BLaER1 treated with 17β-estradiol and CSF1 and Interleukin-3, amounts not matched to agents 10 nM and 100 nM (cell line): ENCODE results near the gene KNOP1.
"Not testable (repeated sequence)": the region's sequence is repeated elsewhere in the genome, so short reads cannot be mapped to it uniquely, and the experiment has no call there.

Experiments
- H3K27ac ChIP-seq, 11 experiments: shearing (Covaris generic); formaldehyde crosslinking; 2 replicates each; pipeline ENCODE4 v1.8.1; 2022
- H3K27me3 ChIP-seq, 11 experiments: shearing (Covaris generic); formaldehyde crosslinking; 2 replicates each; pipeline ENCODE4 v1.8.1; 2022
- H3K36me3 ChIP-seq, 11 experiments: shearing (Covaris generic); formaldehyde crosslinking; 2 replicates each; pipeline ENCODE4 v1.8.1; 2022
- H3K4me1 ChIP-seq, 10 experiments: shearing (Covaris generic); formaldehyde crosslinking; 2 replicates each; pipeline ENCODE4 v1.8.1; 2022
- H3K4me2 ChIP-seq, 11 experiments: shearing (Covaris generic); formaldehyde crosslinking; 2 replicates each; pipeline ENCODE4 v1.8.1; 2022
- H3K4me3 ChIP-seq, 10 experiments: shearing (Covaris generic); formaldehyde crosslinking; 2 replicates each; pipeline ENCODE4 v1.8.1; 2022
- H3K9ac ChIP-seq, 11 experiments: shearing (Covaris generic); formaldehyde crosslinking; 2 replicates each; pipeline ENCODE4 v1.8.1; 2022
- H3K9me3 ChIP-seq, 11 experiments: shearing (Covaris generic); formaldehyde crosslinking; replicated peaks in 1 of 11; 2 replicates each; pipeline ENCODE4 v1.8.1; 2022
- H4K20me1 ChIP-seq, 11 experiments: shearing (Covaris generic); formaldehyde crosslinking; 2 replicates each; pipeline ENCODE4 v1.8.1; 2022
- Cebpa-rat ChIP-seq, 11 experiments: shearing (Covaris generic); IDR thresholded peaks; 2 replicates each; pipeline ENCODE4 v1.8.1; 2022

KNOP1 gene

GRCh38 chr16:19689342-19689741 lies 28.7 kb downstream of the KNOP1 start:
- Histone ChIP-seq H3K9ac (peak overlapping the region in 1 of 11 experiments; percentile 15; a peak in 1 of 22 replicates), H3K9me3 (peaks cover 11 to 14% (median 12%) of the 10 kb centered on the region in 11 experiments), H3K4me2 (peak overlapping the region in 10 of 11 experiments; percentile 31 to 81 (median 62); a peak in 17 of 22 replicates), H3K27ac (no peak overlapping the region), H3K36me3 (peaks cover 6 to 56% (median 32%) of the 10 kb centered on the region in 11 experiments; a peak in 21 of 22 replicates), H3K4me1 (peaks cover 32 to 40% (median 38%) of the 10 kb centered on the region in 10 experiments), H4K20me1 (peaks cover 0 to 9% (median 0%) of the 10 kb centered on the region in 11 experiments; a peak in 3 of 22 replicates), H3K27me3 (no peaks in the 10 kb centered on the region), H3K4me3 (no peak overlapping the region)
- TF ChIP-seq Cebpa-rat (IDR thresholded peaks at IDR 0.05), result no peak

DNA sequence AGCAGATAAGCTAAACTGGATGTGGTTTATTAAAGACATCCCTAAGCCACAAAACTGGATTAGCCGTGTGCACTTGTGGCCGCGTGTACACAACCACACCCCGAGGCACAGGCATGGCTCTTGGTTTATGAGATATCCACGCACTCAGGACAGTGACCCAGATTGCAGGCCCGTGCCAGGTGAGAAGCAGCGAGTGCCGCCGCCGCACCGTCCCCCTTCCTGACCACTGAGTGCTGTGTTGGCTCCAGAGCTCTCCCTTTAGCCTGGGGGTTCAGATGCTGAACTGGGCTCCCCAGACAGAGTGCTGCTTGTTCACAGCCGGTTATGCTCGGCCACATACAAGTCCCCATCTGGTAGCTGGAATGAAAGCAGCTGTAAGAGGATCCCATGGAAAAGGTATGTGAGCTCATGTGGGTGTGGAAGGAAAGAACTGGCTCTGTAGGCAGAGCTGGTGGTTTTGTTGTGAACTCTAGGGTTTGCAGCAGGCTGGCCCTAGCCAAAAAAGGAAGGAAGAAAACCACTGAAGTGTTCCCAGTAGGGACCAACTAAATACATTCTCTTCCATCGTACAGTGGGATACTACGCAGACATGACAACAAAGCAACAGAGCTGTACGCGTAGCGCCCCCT lies 29.5 kb downstream of the KNOP1 start:
- no peaks in the 10 kb centered on the region for H3K27me3 ChIP-seq
- peaks cover 17 to 22% (median 20%) of the 10 kb centered on the region in 11 experiments for H3K9me3 ChIP-seq
- peak overlapping the region; percentile 31 to 81 (median 61) for H3K4me2 ChIP-seq
- no peak for TF ChIP-seq Cebpa-rat (IDR thresholded peaks at IDR 0.05)
- H3K27ac ChIP-seq, result no peak overlapping the region
- no peak overlapping the region for H3K9ac ChIP-seq
- peaks cover 11 to 61% (median 38%) of the 10 kb centered on the region in 11 experiments for H3K36me3 ChIP-seq
- peaks cover 32 to 40% (median 38%) of the 10 kb centered on the region in 10 experiments for H3K4me1 ChIP-seq
- peaks cover 0 to 9% (median 0%) of the 10 kb centered on the region in 11 experiments; a peak in 2 of 22 replicates for H4K20me1 ChIP-seq
- no peak overlapping the region for H3K4me3 ChIP-seq

- TF ChIP-seq Cebpa-rat (IDR thresholded peaks at IDR 0.05), result no peak
- H4K20me1 ChIP-seq, result peaks cover 0 to 9% (median 0%) of the 10 kb centered on the region in 11 experiments; a peak in 2 of 22 replicates
- H3K9ac ChIP-seq, result no peak overlapping the region
- H3K27me3 ChIP-seq, result no peaks in the 10 kb centered on the region
- H3K27ac ChIP-seq, result no peak overlapping the region
- H3K4me3 ChIP-seq, result no peak overlapping the region
- H3K9me3 ChIP-seq, result peaks cover 20 to 27% (median 24%) of the 10 kb centered on the region in 11 experiments
- peaks cover 20 to 66% (median 42%) of the 10 kb centered on the region in 11 experiments for H3K36me3 ChIP-seq
- H3K4me2 ChIP-seq, result no peak overlapping the region
- peaks cover 32 to 40% (median 38%) of the 10 kb centered on the region in 10 experiments for H3K4me1 ChIP-seq
These were observed 30.7 kb downstream of the KNOP1 start for GRCh38 chr16:19687279-19687678.

GRCh38 chr16:19685176-19685575 lies 32.9 kb downstream of the KNOP1 start:
- H3K9ac ChIP-seq, result no peak overlapping the region
- no peaks in the 10 kb centered on the region for H3K27me3 ChIP-seq
- no peak for TF ChIP-seq Cebpa-rat (IDR thresholded peaks at IDR 0.05)
- H3K27ac ChIP-seq, result no peak overlapping the region
- peaks cover 18 to 70% (median 34%) of the 10 kb centered on the region in 11 experiments for H3K36me3 ChIP-seq
- peaks cover 20 to 27% (median 24%) of the 10 kb centered on the region in 11 experiments for H3K9me3 ChIP-seq
- no peak overlapping the region for H3K4me3 ChIP-seq
- H4K20me1 ChIP-seq, result peaks cover 0 to 9% (median 0%) of the 10 kb centered on the region in 11 experiments; a peak in 2 of 22 replicates
- H3K4me2 ChIP-seq, result no peak overlapping the region
- H3K4me1 ChIP-seq, result peaks cover 21 to 23% (median 22%) of the 10 kb centered on the region in 10 experiments

- Histone ChIP-seq H3K4me2 (no peak overlapping the region), H3K9ac (no peak overlapping the region), H3K27me3 (no peaks in the 10 kb centered on the region), H3K36me3 (peaks cover 18 to 75% (median 34%) of the 10 kb centered on the region in 11 experiments), H3K4me3 (no peak overlapping the region), H3K4me1 (peaks cover 5 to 9% (median 7%) of the 10 kb centered on the region in 10 experiments), H3K27ac (no peak overlapping the region), H3K9me3 (peaks cover 20 to 27% (median 24%) of the 10 kb centered on the region in 11 experiments), H4K20me1 (peaks cover 0 to 9% (median 0%) of the 10 kb centered on the region in 11 experiments; a peak in 2 of 22 replicates)
- no peak for TF ChIP-seq Cebpa-rat (IDR thresholded peaks at IDR 0.05)
These were observed 34.4 kb downstream of the KNOP1 start for GRCh38 chr16:19683453-19684236.

- Histone ChIP-seq H3K27me3 (no peaks in the 10 kb centered on the region), H3K9me3 (peaks cover 20 to 27% (median 24%) of the 10 kb centered on the region in 11 experiments), H3K4me1 (no peaks in the 10 kb centered on the region), H4K20me1 (no peaks in the 10 kb centered on the region), H3K4me2 (no peak overlapping the region), H3K9ac (no peak overlapping the region), H3K36me3 (peaks cover 18 to 71% (median 34%) of the 10 kb centered on the region in 11 experiments), H3K27ac (no peak overlapping the region), H3K4me3 (no peak overlapping the region)
- no peak for TF ChIP-seq Cebpa-rat (IDR thresholded peaks at IDR 0.05)
These were observed 36.4 kb downstream of the KNOP1 start for GRCh38 chr16:19681637-19682036.

DNA sequence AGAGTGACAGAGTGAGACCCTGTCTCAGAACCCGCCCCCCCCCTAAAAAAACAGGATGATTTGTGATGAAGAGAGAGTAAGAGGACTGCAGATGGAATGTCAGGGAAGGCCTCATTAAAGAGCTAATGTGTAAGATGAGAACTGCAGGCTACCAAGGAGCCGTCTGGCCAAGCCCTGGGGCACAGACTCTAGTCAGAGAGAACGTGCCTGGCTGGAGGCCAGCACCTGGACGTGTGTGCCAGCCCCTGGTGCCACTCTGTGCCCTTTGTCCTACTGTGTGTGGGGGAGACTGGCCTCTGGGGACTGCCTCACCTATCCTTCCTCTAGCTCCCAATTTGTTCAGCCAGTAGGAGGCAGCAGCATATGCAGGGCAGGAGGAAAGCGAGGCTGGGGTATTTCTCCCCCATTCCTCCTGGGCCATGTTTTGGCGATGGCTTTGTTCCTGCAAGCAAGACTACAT lies 37.1 kb downstream of the KNOP1 start:
- H3K4me3 ChIP-seq, result no peak overlapping the region
- no peaks in the 10 kb centered on the region for H3K4me1 ChIP-seq

GRCh38 chr16:19679281-19679680 lies 38.7 kb downstream of the KNOP1 start:
- peaks cover 8 to 15% (median 11%) of the 10 kb centered on the region in 11 experiments; a peak in 21 of 22 replicates for H3K9me3 ChIP-seq
- not testable (repeated sequence) for H3K4me1 ChIP-seq, H3K27me3 ChIP-seq, H3K9ac ChIP-seq, H3K27ac ChIP-seq, H3K4me3 ChIP-seq, H4K20me1 ChIP-seq, H3K4me2 ChIP-seq
- H3K36me3 ChIP-seq, result peaks cover 9 to 65% (median 20%) of the 10 kb centered on the region in 11 experiments

More for the DNA sequence above, 37.1 kb downstream of the KNOP1 start:
- Histone ChIP-seq H3K27ac (no peak overlapping the region), H3K4me2 (no peak overlapping the region), H3K27me3 (no peaks in the 10 kb centered on the region), H3K9ac (no peak overlapping the region), H3K9me3 (peaks cover 20 to 27% (median 24%) of the 10 kb centered on the region in 11 experiments), H3K36me3 (peaks cover 18 to 70% (median 34%) of the 10 kb centered on the region in 11 experiments), H4K20me1 (no peaks in the 10 kb centered on the region)
- TF ChIP-seq Cebpa-rat (IDR thresholded peaks at IDR 0.05), result no peak

- no peak overlapping the region for H3K4me2 ChIP-seq
- H3K36me3 ChIP-seq, result peaks cover 7 to 63% (median 15%) of the 10 kb centered on the region in 11 experiments; a peak in 21 of 22 replicates
- no peaks in the 10 kb centered on the region for H3K4me1 ChIP-seq
- no peak overlapping the region for H3K9ac ChIP-seq
- H3K4me3 ChIP-seq, result no peak overlapping the region
- H4K20me1 ChIP-seq, result no peaks in the 10 kb centered on the region
- H3K27me3 ChIP-seq, result no peaks in the 10 kb centered on the region
- peaks cover 6 to 10% (median 7%) of the 10 kb centered on the region in 11 experiments; a peak in 18 of 22 replicates for H3K9me3 ChIP-seq
- H3K27ac ChIP-seq, result no peak overlapping the region
- no peak for TF ChIP-seq Cebpa-rat (IDR thresholded peaks at IDR 0.05)
These were observed 39.2 kb downstream of the KNOP1 start for GRCh38 chr16:19678804-19679203.
